B cell (primary cell): ENCODE results near the gene CTNNB1. TPM values are rescaled to one million over a fixed set of nuclear protein-coding genes. Genes with fewer than 3 reads are reported as not detected.

Source experiments
- ATAC-seq: fragments of 200-7000 bp; cut with Tn5 transposase; one replicate; pipeline ENCODE4 v1.10.0; 2021; ENCODE audit warnings: low read depth, mild to moderate bottlenecking, moderate number of reproducible peaks, moderate library complexity
- CTCF ChIA-PET: fragments of 350-600 bp; sonication (Branson Sonifier 250); formaldehyde crosslinking; loops from one replicate; lab custom pipeline; 2021; ENCODE audit warnings: antibody characterized with exemption, inconsistent platforms; lab: Charles Lee
- POLR2A ChIA-PET: fragments of 350-600 bp; sonication (Branson Sonifier 250); formaldehyde crosslinking; loops from one replicate; lab custom pipeline; 2021; ENCODE audit warnings: antibody characterized with exemption; lab: Charles Lee
- DNase-seq: peaks from one replicate; pipeline ENCODE4 v3.0.0; 2013
- H2AFZ ChIP-seq: 2 replicates; pipeline ENCODE4 v1.6.1; 2012; ENCODE audit warnings: mild to moderate bottlenecking, low read depth, low read length; ENCODE audit not compliant: insufficient read depth, poor library complexity, severe bottlenecking
- H3K27ac ChIP-seq, 2 donors: 1 replicate in 1 of 2; 2 replicates in 1 of 2; pipeline ENCODE4 v1.5.1; 2012 to 2013; ENCODE audit warnings: low read length in 2 of 2, mild to moderate bottlenecking in 2 of 2, moderate library complexity in 1 of 2
- H3K27me3 ChIP-seq, 4 experiments: fragments of 200-600 bp in 1 of 4; sonication (generic) in 1 of 4; replicated peaks in 1 of 4; 1 replicate in 2 of 4; 2 replicates in 2 of 4; pipeline versions ENCODE4 v1.6.1 to v1.7.0; 2013 to 2016; ENCODE audit warnings: low read length in 3 of 4, mild to moderate bottlenecking in 2 of 4, mixed read lengths in 1 of 4, moderate library complexity in 1 of 4; ENCODE audit not compliant: insufficient read depth in 4 of 4, control insufficient read depth in 3 of 4; ENCODE audit errors: control extremely low read depth in 1 of 4
- H3K36me3 ChIP-seq, 2 experiments: replicated peaks in 1 of 2; 1 replicate in 1 of 2; 2 replicates in 1 of 2; pipeline versions ENCODE4 v1.6.1 to v1.7.1; 2013; ENCODE audit warnings: low read length in 1 of 2; ENCODE audit not compliant: insufficient read depth in 2 of 2, control insufficient read depth in 1 of 2; ENCODE audit errors: control extremely low read depth in 1 of 2, extremely low read depth in 1 of 2
- H3K4me1 ChIP-seq, 2 donors: fragments of 200-600 bp in 1 of 2; sonication (generic) in 1 of 2; 1 replicate in 1 of 2; 2 replicates in 1 of 2; pipeline versions ENCODE4 v1.5.1 to v1.6.1; 2013 to 2017; ENCODE audit warnings: low read length in 2 of 2; ENCODE audit not compliant: control insufficient read depth in 2 of 2, insufficient read depth in 2 of 2
- H3K4me2 ChIP-seq: replicated peaks from 2 replicates; pipeline ENCODE3; 2012; ENCODE audit warnings: mild to moderate bottlenecking, low read depth, low read length; ENCODE audit not compliant: poor library complexity, severe bottlenecking
- H3K4me3 ChIP-seq, 5 experiments: fragments of 200-600 bp in 1 of 5; sonication (generic) in 1 of 5; 1 replicate in 3 of 5; 2 replicates in 2 of 5; pipeline versions ENCODE4 v1.5.1 to v1.7.0; 2011 to 2016; ENCODE audit warnings: low read length in 4 of 5, mild to moderate bottlenecking in 4 of 5, low read depth in 2 of 5, control low read depth in 1 of 5, moderate library complexity in 1 of 5; ENCODE audit not compliant: insufficient read depth in 1 of 5; ENCODE audit errors: control extremely low read depth in 1 of 5, extremely low read depth in 1 of 5
- H3K79me2 ChIP-seq: fragments of 200-600 bp; sonication (generic); one replicate; pipeline ENCODE4 v1.6.0; 2016; ENCODE audit warnings: low read length; ENCODE audit not compliant: control insufficient read depth, insufficient read depth
- H3K9ac ChIP-seq: fragments of 200-600 bp; sonication (generic); 2 replicates; pipeline ENCODE4 v1.6.1; 2017; ENCODE audit warnings: mild to moderate bottlenecking, low read length, moderate library complexity
- H3K9me3 ChIP-seq, 3 donors: one replicate each; pipeline versions ENCODE4 v1.6.1 to v1.7.1; 2013; ENCODE audit warnings: low read length in 2 of 3; ENCODE audit not compliant: control insufficient read depth in 2 of 3, insufficient read depth in 1 of 3; ENCODE audit errors: control extremely low read depth in 1 of 3
- H4K20me1 ChIP-seq: 2 replicates; pipeline ENCODE4 v1.6.0; 2012; ENCODE audit warnings: mild to moderate bottlenecking, low read length; ENCODE audit not compliant: insufficient read depth, control insufficient read depth, poor library complexity, severe bottlenecking
- H3K27ac Mint-ChIP-seq: one replicate; pipeline ENCODE4 v1.8.0; 2021; ENCODE audit warnings: mixed read lengths
- H3K27me3 Mint-ChIP-seq: one replicate; pipeline ENCODE4 v1.8.0; 2021; ENCODE audit warnings: mixed read lengths
- H3K4me1 Mint-ChIP-seq: one replicate; pipeline ENCODE4 v1.8.0; 2021; ENCODE audit warnings: mixed read lengths
- H3K4me3 Mint-ChIP-seq: one replicate; pipeline ENCODE4 v1.8.0; 2021; ENCODE audit warnings: mixed read lengths
- H3K9me3 Mint-ChIP-seq: one replicate; pipeline ENCODE4 v1.8.0; 2022; ENCODE audit warnings: mixed read lengths; ENCODE audit not compliant: insufficient read depth
- CTCF ChIP-seq: fragments of 200-600 bp; IDR thresholded peaks from one replicate; pipeline ENCODE4 v1.8.0; 2022; ENCODE audit warnings: antibody characterized with exemption, mild to moderate bottlenecking
- EZH2 ChIP-seq: IDR thresholded peaks from 2 replicates; pipeline ENCODE4 v1.6.1; 2012; ENCODE audit warnings: borderline replicate concordance, low read depth, mild to moderate bottlenecking, moderate library complexity, low read length; ENCODE audit not compliant: insufficient read depth, poor library complexity, severe bottlenecking
- WGBS: methylation state at CpG from one replicate; pipeline ENCODE4 v1.1.5; 2013; ENCODE audit warnings: missing lambda C conversion rate; ENCODE audit not compliant: insufficient coverage; 5-methylcytosine and 5-hydroxymethylcytosine counted together
- intact Hi-C: fragments of 100-400 bp; cut with micrococcal nuclease; formaldehyde crosslinking; loops from one replicate; pipeline ENCODE4 v1.10.0; 2022
- polyA plus RNA-seq: library from polyadenylated mRNA; depleted of rRNA; stranded (reverse); fragments of >200 nt; gene quantifications from 2 replicates; pipeline ENCODE4 v1.2.3, GENCODE V29; 2012
- total RNA-seq, 2 donors: library from RNA; stranded (reverse); fragments of 120-200 nt in 1 of 2; gene quantifications; 1 replicate in 1 of 2; 2 replicates in 1 of 2; pipeline versions ENCODE4 v1.2.3 to v1.2.4, GENCODE V29; 2013 to 2022

CTNNB1 gene
- total and polyA plus RNA-seq, 2 donors (not counting 1 experiment from before 2014, with no cell fraction given), result 103 to 178 TPM

DNA sequence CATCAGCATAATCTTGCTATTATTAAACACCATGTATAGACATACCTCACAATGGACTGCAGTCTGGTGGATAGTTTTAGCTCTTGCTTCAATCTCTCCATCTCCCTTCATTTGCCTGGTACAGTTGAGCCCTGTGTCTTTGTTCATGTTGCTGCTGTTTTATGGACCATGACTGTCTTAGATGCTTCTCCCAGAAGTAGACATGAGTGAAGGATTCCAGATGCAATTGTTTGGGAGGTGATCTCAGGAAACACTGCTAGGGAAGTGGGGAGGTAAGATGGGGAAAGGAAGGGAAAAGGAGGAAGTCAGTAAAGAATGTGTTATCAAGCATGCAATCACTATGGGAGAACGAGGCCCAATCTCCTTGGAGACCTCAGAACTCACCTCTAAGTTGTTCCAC is 36.3 kb upstream of the CTNNB1 start:
- Histone ChIP-seq H3K4me1 (no peaks in the 10 kb centered on the region), H3K36me3 (no peaks in the 10 kb centered on the region), H3K9me3 (no peaks in the 10 kb centered on the region), H4K20me1 (no peaks in the 10 kb centered on the region), H3K4me2 (no peak overlapping the region), H2AFZ (no peak overlapping the region), H3K27me3 (no peaks in the 10 kb centered on the region), H3K4me3 (no peak overlapping the region), H3K27ac (no peak overlapping the region), H3K9ac (no peak overlapping the region), H3K79me2 (no peaks in the 10 kb centered on the region)
- no peak overlapping the region for H3K4me3 Mint-ChIP-seq
- H3K4me1 Mint-ChIP-seq, result no peaks in the 10 kb centered on the region
- ChIA-PET CTCF (no interaction called here), POLR2A (no interaction called here)
- DNase-seq (no peak), ATAC-seq (no peak)
- H3K27me3 Mint-ChIP-seq, result peaks cover 12% of the 10 kb centered on the region
- TF ChIP-seq CTCF, result no peak
- TF ChIP-seq EZH2, result no peak
- H3K27ac Mint-ChIP-seq, result no peak overlapping the region
- intact Hi-C loops, result no loop called here
- no CpG with 5 or more reads among the region's 1 CpG for WGBS
- no peaks in the 10 kb centered on the region for H3K9me3 Mint-ChIP-seq

DNA sequence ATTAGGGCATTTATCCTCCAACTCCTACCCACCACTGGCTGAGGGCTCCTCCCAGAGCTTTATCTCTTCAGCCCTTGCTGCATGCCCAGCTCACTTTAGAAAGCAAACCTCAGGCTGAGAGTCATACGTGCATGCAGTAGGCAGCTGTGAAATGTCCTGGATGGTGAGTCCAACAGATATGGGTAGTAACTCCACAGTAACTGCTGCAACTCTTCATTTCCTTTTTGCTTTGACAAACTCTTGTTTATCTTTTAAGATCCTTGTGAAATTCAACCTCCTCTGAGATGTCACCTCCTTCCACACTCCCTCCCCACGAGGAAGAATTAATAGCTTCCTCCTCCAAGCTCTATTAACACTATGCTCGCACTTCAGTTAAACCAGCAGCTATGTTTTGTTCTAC is 35.9 kb upstream of the CTNNB1 start:
- Histone ChIP-seq H3K4me3 (no peak overlapping the region), H3K9ac (no peak overlapping the region), H3K4me1 (no peaks in the 10 kb centered on the region), H3K36me3 (no peaks in the 10 kb centered on the region), H3K4me2 (no peak overlapping the region), H3K27me3 (no peaks in the 10 kb centered on the region), H2AFZ (no peak overlapping the region), H3K27ac (no peak overlapping the region), H4K20me1 (no peaks in the 10 kb centered on the region), H3K9me3 (no peaks in the 10 kb centered on the region), H3K79me2 (no peaks in the 10 kb centered on the region)
- ATAC-seq, result no peak
- 65% methylated on average over 2 of the region's 3 CpGs for WGBS
- H3K9me3 Mint-ChIP-seq, result no peaks in the 10 kb centered on the region
- H3K27ac Mint-ChIP-seq, result no peak overlapping the region
- no peak for DNase-seq
- ChIA-PET POLR2A (no interaction called here), CTCF (no interaction called here)
- no peak overlapping the region for H3K4me3 Mint-ChIP-seq
- H3K4me1 Mint-ChIP-seq, result no peaks in the 10 kb centered on the region
- peaks cover 13% of the 10 kb centered on the region for H3K27me3 Mint-ChIP-seq
- no peak for TF ChIP-seq CTCF
- TF ChIP-seq EZH2, result no peak
- intact Hi-C loops, result no loop called here
